Fibroblast of lung (primary cell): ENCODE results near the gene BZW2. TPM values are rescaled to one million over a fixed set of nuclear protein-coding genes. Genes with fewer than 3 reads are reported as not detected.
A peak's percentile ranks its signal among the peaks of the same experiment; 100 is the strongest.

ENCODE experiments used
- DNase-seq, 2 donors: peaks; one replicate each; pipeline versions ENCODE4 v3.0.0 to v3.0.0-alpha.2; 2010; ENCODE audit warnings: low read depth in 2 of 2
- H2AFZ ChIP-seq: 2 replicates; pipeline ENCODE4 v1.5.1; 2012; ENCODE audit warnings: low read length, control low read depth, inconsistent platforms
- H3K27ac ChIP-seq: 2 replicates; pipeline ENCODE4 v1.5.1; 2011; ENCODE audit warnings: low read length, control low read depth; ENCODE audit not compliant: insufficient read depth
- H3K27me3 ChIP-seq: 2 replicates; pipeline ENCODE4 v1.5.1; 2011; ENCODE audit warnings: mild to moderate bottlenecking, low read length; ENCODE audit not compliant: control insufficient read depth, insufficient read depth
- H3K36me3 ChIP-seq: 2 replicates; pipeline ENCODE4 v1.5.1; 2011; ENCODE audit warnings: low read length; ENCODE audit not compliant: control insufficient read depth, insufficient read depth
- H3K4me1 ChIP-seq: 2 replicates; pipeline ENCODE4 v1.5.1; 2011; ENCODE audit warnings: low read length; ENCODE audit not compliant: control insufficient read depth, insufficient read depth; ENCODE audit errors: extremely low read depth
- H3K4me2 ChIP-seq: 2 replicates; pipeline ENCODE4 v1.5.1; 2011; ENCODE audit warnings: low read length, control low read depth; ENCODE audit not compliant: insufficient read depth; ENCODE audit errors: extremely low read depth
- H3K4me3 ChIP-seq, 4 experiments: fragments of 200-600 bp in 1 of 4; sonication (generic) in 1 of 4; replicated peaks in 1 of 4; 2 replicates each; pipeline ENCODE4 v1.5.1; 2011 to 2016; ENCODE audit warnings: low read length in 4 of 4, low read depth in 3 of 4, mild to moderate bottlenecking in 3 of 4, control low read depth in 2 of 4, inconsistent platforms in 1 of 4, mixed read lengths in 1 of 4; ENCODE audit not compliant: insufficient read depth in 1 of 4; ENCODE audit errors: control extremely low read depth in 1 of 4
- H3K79me2 ChIP-seq: 2 replicates; pipeline ENCODE4 v1.5.1; 2012; ENCODE audit warnings: mild to moderate bottlenecking, low read length, inconsistent platforms; ENCODE audit not compliant: control insufficient read depth, insufficient read depth
- H3K9ac ChIP-seq: 2 replicates; pipeline ENCODE4 v1.5.1; 2011; ENCODE audit warnings: mild to moderate bottlenecking, low read length, control low read depth; ENCODE audit not compliant: insufficient read depth
- H3K9me3 ChIP-seq: 2 replicates; pipeline ENCODE4 v1.5.1; 2012; ENCODE audit warnings: low read depth, low read length; ENCODE audit not compliant: control insufficient read depth, insufficient read depth
- H4K20me1 ChIP-seq: 2 replicates; pipeline ENCODE4 v1.5.1; 2011; ENCODE audit warnings: low read length; ENCODE audit not compliant: control insufficient read depth, insufficient read depth; ENCODE audit errors: extremely low read depth
- EZH2 ChIP-seq: IDR thresholded peaks from 2 replicates; pipeline ENCODE4 v1.5.1; 2012; ENCODE audit warnings: low read length, control low read depth, mild to moderate bottlenecking; ENCODE audit errors: missing control alignments
- polyA plus RNA-seq, 2 donors: library from polyadenylated mRNA; depleted of rRNA in 1 of 2; stranded (reverse) in 1 of 2; unstranded in 1 of 2; fragments of >200 nt; gene quantifications; 2 replicates each; pipeline ENCODE4 v1.2.1, GENCODE V29; 2011 to 2012; ENCODE audit warnings: missing spikeins in 1 of 2
- total RNA-seq: library from RNA; depleted of rRNA; stranded (reverse); fragments of >200 nt; gene quantifications from 2 replicates; pipeline ENCODE4 v1.2.1, GENCODE V29; 2014
- TF ChIP-seq, protein P1 (sequence below), 2 donors: IDR thresholded peaks in 1 of 2; conservative IDR thresholded peaks in 1 of 2; 1 replicate in 1 of 2; 2 replicates in 1 of 2; pipeline ENCODE4 v1.5.1; 2011 to 2012; ENCODE audit warnings: low read length in 2 of 2, control low read depth in 1 of 2, inconsistent platforms in 1 of 2, low read depth in 1 of 2, mild to moderate bottlenecking in 1 of 2

Gene BZW2
- total and polyA plus RNA-seq, 2 donors (not counting 1 experiment from before 2014, with no cell fraction given) = 43.3 to 88.8 TPM

DNA sequence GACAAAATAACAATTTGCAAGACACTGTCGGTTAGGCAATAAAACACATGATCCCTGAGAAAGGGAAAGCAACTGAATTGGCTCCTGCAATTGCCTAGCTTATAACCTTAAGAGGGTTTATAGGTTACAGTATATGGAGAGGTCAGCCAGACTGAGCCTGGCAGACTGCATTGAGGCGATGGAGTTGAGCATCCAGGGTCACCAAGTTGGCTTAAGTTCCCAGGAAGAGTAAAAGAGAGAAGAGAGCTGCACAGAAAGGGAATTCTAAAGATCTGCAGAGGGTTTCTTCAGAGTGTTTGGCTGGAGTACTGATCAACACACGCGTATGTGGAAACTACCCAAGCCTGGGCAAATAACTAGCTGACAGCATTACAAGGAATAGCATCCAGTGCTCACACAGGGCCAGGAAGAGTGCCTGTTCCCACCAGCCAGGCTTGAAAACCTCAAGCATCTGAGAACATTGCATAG, 11.7 kb upstream of the BZW2 start:
- Histone ChIP-seq H3K9me3 (no peaks in the 10 kb centered on the region), H3K4me2 (no peak overlapping the region), H2AFZ (no peak overlapping the region), H3K27me3 (no peaks in the 10 kb centered on the region), H3K27ac (no peak overlapping the region), H4K20me1 (no peaks in the 10 kb centered on the region), H3K79me2 (peaks cover 7% of the 10 kb centered on the region), H3K9ac (no peak overlapping the region), H3K4me1 (peaks cover 5% of the 10 kb centered on the region), H3K36me3 (no peaks in the 10 kb centered on the region), H3K4me3 (peak overlapping the region in 1 of 4 experiments; percentile 14)
- no peak for TF ChIP-seq EZH2
- TF ChIP-seq, protein P1, sequence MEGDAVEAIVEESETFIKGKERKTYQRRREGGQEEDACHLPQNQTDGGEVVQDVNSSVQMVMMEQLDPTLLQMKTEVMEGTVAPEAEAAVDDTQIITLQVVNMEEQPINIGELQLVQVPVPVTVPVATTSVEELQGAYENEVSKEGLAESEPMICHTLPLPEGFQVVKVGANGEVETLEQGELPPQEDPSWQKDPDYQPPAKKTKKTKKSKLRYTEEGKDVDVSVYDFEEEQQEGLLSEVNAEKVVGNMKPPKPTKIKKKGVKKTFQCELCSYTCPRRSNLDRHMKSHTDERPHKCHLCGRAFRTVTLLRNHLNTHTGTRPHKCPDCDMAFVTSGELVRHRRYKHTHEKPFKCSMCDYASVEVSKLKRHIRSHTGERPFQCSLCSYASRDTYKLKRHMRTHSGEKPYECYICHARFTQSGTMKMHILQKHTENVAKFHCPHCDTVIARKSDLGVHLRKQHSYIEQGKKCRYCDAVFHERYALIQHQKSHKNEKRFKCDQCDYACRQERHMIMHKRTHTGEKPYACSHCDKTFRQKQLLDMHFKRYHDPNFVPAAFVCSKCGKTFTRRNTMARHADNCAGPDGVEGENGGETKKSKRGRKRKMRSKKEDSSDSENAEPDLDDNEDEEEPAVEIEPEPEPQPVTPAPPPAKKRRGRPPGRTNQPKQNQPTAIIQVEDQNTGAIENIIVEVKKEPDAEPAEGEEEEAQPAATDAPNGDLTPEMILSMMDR (conservative IDR thresholded peaks at IDR 0.05 in 1 of 2, IDR thresholded peaks at IDR 0.05 in 1 of 2; ENCODE audit: low read depth in 1 of 2, low read length in 2 of 2) = no peak
- DNase-seq = peak in 1 of 2 donors; percentile 71

DNA sequence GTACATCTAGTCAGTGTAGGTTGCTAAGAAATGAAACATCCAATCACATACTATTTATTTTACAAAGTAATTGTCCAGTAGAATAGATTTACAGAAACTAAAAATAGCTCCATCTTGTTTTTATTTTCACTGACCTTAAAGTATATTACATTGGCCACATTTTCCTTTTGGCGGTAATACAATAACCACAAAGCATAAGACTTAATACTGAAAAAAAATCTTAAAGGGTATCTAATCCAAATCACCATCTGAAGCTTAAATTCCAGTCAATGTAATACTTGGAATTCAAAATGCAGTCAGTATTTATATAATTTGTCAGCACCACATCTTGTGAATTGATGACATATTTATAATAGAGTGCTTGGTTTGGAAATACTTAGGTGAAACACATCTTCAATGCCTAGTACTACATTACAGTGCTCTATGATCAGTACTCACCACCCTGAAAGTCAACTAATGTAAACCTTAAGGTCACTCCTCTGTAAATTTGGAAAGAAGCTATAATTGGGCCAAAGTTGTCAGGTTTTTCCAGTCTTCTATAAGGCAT, 9.4 kb upstream of the BZW2 start:
- no peaks in the 10 kb centered on the region for H3K9me3 ChIP-seq
- no peaks in the 10 kb centered on the region for H4K20me1 ChIP-seq
- peak; percentile 59 to 89 for DNase-seq
- H3K79me2 ChIP-seq = peaks cover 12% of the 10 kb centered on the region
- no peaks in the 10 kb centered on the region for H3K27me3 ChIP-seq
- no peak overlapping the region for H2AFZ ChIP-seq
- no peak overlapping the region for H3K9ac ChIP-seq
- no peak overlapping the region for H3K4me2 ChIP-seq
- no peak overlapping the region for H3K27ac ChIP-seq
- H3K4me1 ChIP-seq = peaks cover 5% of the 10 kb centered on the region
- no peaks in the 10 kb centered on the region for H3K36me3 ChIP-seq
- H3K4me3 ChIP-seq = no peak overlapping the region
- TF ChIP-seq EZH2 = no peak
- TF ChIP-seq, protein P1 (conservative IDR thresholded peaks at IDR 0.05 in 1 of 2, IDR thresholded peaks at IDR 0.05 in 1 of 2; ENCODE audit: low read depth in 1 of 2, low read length in 2 of 2) = no peak

GRCh38 chr7:16637379-16637778, 8.6 kb upstream of the BZW2 start:
- peaks cover 12% of the 10 kb centered on the region for H3K79me2 ChIP-seq
- no peak overlapping the region for H2AFZ ChIP-seq
- no peaks in the 10 kb centered on the region for H3K36me3 ChIP-seq
- TF ChIP-seq, protein P1 (conservative IDR thresholded peaks at IDR 0.05 in 1 of 2, IDR thresholded peaks at IDR 0.05 in 1 of 2; ENCODE audit: low read depth in 1 of 2, low read length in 2 of 2) = no peak
- TF ChIP-seq EZH2 = no peak
- no peaks in the 10 kb centered on the region for H4K20me1 ChIP-seq
- no peaks in the 10 kb centered on the region for H3K27me3 ChIP-seq
- DNase-seq = peak in 1 of 2 donors; percentile 11
- no peak overlapping the region for H3K4me3 ChIP-seq
- H3K9me3 ChIP-seq = no peaks in the 10 kb centered on the region
- peak overlapping the region; percentile 1 for H3K4me2 ChIP-seq
- H3K27ac ChIP-seq = no peak overlapping the region
- H3K9ac ChIP-seq = no peak overlapping the region
- peaks cover 5% of the 10 kb centered on the region for H3K4me1 ChIP-seq
